Stimulated activated CD4-positive, alpha-beta T cell treated with anti-CD3 and anti-CD28 coated beads, Interleukin-4, amount 100 ng/mL, for 1 hour (primary cell): Measurements from ENCODE around the gene LRRC19.

Source experiments
- DNase-seq: peaks from one replicate; pipeline ENCODE4 v3.0.0-alpha.2; 2020

LRRC19 gene

DNA sequence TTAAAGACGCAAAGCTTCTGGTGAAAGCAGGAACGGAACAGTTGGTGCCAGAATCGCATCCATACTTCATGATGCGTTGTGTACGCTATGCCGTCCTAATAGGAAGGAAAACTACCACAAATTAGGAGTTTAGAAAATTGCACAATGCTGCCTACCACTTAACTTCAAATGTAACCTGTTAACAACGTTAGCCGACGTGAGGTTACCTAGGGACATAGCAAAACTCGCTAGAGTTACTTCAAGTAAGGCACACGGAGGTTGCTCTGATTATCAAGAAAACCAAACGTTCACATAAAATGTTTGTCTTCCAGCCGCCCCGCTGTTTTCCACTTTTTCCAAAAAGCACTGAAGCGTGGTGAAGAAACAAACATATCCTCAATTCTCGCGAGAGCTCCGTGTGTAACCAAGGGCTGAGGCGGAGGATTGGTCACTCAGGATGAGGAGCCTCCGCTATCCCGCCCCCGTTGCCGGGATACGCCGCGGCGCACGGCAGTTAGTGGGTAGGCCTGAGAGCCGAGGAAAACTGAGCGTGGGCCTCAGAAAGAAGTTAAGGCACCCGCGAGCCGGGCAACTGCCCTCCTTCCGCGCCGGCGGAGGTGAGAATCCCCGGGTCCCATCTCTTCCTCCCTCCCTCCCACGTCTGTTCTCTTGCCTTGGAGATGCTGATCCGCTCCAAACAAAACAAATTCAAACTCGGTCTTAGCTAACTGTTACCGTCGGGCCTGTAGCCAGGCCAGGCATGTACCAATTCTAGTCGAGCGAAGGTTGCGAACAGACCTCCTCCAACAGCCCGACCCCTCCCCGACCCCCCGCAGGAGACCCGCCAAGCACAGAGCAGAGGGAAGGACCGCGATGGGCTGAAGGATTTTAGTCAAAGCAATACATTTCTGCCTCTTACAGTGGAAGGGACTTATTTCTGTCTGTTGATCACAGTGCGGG lies 49.3 kb downstream of the LRRC19 start, which contains the start of gene IFT74:
Gene IFT74 (plus strand): TSS at position 492 of the 939 bp plus-strand sequence. CDS start 5,556 bp downstream, outside the sequence.
- DNase-seq, result peak; percentile 92

DNA sequence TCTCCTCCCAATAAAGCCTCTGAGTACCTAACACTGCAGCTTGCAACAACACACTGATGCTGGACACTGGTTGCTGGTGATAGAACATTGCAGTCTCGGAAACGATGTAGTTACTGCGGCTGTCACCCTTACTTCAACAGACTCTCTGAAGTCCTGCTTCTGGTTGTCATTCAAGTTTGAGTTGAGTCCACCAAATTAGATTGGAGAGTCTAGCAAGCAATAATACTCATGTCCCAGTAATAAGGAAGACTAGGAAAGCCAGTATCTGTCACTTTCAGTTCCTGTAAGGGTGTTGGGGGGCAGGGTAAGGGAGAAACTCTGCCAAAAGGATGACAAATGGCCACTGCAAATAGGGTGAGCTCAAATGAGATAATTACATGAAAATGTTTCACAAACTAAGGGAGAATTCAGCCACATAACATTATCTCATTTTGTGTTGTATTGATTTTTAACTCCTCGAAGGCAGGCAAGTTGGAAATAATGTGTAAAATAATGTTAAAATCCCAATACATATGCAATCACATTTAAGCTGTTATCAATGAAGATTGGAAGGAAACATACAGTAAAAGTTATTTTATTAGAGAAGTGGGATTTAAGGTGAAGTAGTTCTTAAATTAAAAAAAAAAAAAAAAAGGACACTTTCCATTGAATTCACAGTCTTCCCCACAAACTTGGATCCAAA lies 50.1 kb downstream of the LRRC19 start:
- DNase-seq, result no peak

- DNase-seq, result no peak
Observed at GRCh38 chr9:26954050-26954508, 51.4 kb downstream of the LRRC19 start.

DNA sequence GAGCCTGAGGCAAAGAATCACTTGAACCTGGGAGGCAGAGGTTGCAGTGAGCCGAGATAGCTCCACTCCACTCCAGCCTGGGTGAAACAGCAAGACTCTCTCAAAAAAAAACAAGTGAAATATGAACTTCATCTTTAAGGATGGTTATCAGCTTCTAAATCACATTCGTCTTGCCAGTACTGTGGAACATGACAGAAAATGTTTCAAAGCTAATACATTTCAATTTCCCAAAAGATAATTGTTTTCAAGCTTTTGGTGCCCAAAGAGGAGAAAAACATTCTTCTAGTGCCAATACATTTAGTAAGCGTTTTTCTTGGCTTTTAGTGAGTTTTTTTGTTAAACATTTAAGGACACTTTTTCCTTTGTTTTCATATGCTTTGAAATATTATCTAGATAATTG lies 53.7 kb downstream of the LRRC19 start:
- no peak for DNase-seq

DNA sequence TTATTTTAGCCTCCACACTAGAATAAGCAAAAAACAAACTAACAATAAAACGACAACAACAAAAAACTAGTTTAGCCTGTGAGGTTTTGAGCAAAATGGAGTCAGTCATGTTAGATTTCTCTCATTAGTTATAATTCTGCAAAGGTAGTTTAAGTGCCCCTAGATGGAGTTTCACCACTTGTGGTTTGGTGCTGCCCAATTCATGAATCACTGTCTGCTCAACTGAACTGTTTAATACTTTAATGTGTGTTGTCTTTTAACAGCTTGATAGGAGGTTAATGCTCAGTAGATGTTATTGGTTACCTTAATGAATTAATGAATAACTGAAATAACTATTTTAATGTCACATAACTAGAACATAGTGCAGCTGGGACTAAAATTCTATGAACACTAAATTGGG lies 55.0 kb downstream of the LRRC19 start:
- no peak for DNase-seq

- DNase-seq, result no peak
Observed at GRCh38 chr9:26949637-26950069, 55.8 kb downstream of the LRRC19 start.

DNA sequence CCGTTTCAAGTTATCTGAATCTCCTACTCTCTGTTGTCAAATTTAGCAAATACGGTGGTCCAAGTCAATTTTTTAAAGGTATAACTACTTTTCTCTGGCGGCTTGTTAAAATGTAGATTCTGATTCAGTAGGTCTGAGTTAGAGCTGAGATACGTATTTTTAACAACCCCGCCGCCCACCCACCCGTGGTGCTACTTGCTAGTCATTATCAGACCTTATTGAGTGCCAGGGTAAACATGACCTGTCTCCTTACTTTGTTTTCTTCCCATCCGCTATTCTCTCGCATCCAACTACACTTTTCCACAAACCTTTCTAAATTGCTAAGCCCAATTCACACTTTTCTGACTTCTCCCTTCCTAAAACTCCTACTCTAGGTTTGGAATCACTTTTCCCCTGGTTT lies 57.7 kb downstream of the LRRC19 start:
- DNase-seq, result peak; percentile 37

DNA sequence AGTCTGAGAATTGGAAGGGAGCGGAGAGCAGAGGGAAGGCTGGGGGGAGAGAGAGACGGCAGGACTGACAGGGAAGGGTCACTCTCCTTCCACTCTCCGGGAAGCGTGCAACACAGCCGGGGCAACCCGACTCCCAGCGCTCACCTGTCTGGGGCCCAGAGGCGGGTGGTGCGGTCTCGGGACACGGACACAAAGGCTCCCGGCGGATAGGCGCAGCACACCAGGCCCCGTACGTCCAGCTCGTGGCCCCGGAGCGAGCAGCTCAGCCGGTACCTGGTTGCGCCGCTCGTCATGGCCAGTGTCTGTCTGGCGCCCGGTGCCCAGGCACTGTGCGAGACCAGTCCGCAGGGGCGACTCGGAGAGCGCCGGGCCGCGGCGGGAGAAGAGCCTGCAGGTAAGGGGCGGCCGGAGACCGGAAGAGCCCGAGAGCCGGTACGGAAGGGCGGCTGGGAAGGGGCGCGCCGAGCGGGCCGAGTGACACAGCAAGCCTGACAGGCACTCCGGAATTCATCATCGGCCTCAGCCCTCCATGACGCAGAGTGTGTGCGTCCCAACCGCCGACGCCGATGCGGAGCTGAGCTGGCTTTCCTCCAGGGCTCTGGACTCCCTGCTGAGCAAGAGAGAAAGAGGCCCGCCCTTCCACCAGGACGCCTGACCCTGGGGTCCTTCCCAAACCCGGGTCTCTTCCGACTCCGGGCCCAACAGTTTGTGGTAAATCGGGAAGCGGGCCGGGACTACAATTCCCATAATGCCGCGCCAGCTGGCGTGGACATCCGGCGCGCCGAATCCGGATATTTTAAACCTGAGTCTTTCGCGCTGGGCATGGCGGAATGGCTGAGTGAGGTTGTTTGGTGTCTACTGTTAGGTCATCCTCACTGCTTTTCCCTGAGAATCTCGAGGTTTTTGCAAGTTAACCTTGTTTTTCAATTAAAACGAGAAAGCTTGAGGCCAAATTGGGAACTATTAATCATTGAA lies 58.4 kb downstream of the LRRC19 start, which contains the start of gene PLAA:
Gene PLAA (minus strand): TSS at position 490 of the 975 bp plus-strand sequence. CDS start 197 bp downstream, at position 293.
- DNase-seq, result peak; percentile 84

DNA sequence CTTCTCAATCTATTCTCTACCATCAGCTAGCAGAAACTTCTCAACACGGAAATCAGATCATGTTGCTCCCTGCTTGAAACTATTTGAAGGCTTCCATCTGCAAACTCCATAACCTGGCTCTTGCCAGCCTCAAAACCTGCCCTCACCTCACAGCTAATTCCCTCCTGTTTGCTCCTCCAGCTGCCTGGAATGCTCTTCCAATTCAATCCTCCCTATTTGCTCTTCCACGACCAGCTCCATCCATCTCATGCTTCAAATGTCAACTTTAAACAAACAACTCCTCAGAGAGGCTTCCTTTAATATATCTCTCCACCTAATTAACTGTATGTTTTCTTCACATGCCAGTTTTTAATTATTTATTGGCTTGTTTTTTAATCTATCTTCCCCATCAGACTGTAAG lies 59.9 kb downstream of the LRRC19 start:
- no peak for DNase-seq
